Vagina (tissue), 2 donors: ENCODE data around the gene CACYBP. TPM values are rescaled to one million over a fixed set of nuclear protein-coding genes. Genes with fewer than 3 reads are reported as not detected.

Source experiments
- DNase-seq, 2 donors: peaks; one replicate each; pipeline ENCODE4 v3.0.0-alpha.2; 2017; ENCODE audit errors: extremely low spot score in 2 of 2
- H3K27ac ChIP-seq: fragments of 200-600 bp; sonication (generic); one replicate; pipeline ENCODE4 v1.5.1; 2019
- H3K27me3 ChIP-seq: fragments of 200-600 bp; sonication (generic); one replicate; pipeline ENCODE4 v1.5.1; 2019
- H3K36me3 ChIP-seq, 2 donors: fragments of 200-600 bp; sonication (generic); one replicate each; pipeline ENCODE4 v1.5.1; 2017 to 2019
- H3K4me1 ChIP-seq: fragments of 200-600 bp; sonication (generic); one replicate; pipeline ENCODE4 v1.5.1; 2019
- H3K4me3 ChIP-seq, 2 donors: fragments of 200-600 bp; sonication (generic); 1 replicate in 1 of 2; 2 replicates in 1 of 2; pipeline ENCODE4 v1.5.1; 2016 to 2019
- H3K9me3 ChIP-seq: fragments of 200-600 bp; sonication (generic); one replicate; pipeline ENCODE4 v1.5.1; 2019
- POLR2A ChIP-seq, 2 donors: fragments of 450-650 bp; IDR thresholded peaks; one replicate each; pipeline ENCODE4 v1.6.1; 2017; ENCODE audit warnings: antibody characterized with exemption in 2 of 2, mild to moderate bottlenecking in 2 of 2, moderate library complexity in 2 of 2
- POLR2AphosphoS5 ChIP-seq, 2 donors: sonication (generic); formaldehyde crosslinking; IDR thresholded peaks; one replicate each; pipeline ENCODE4 v1.9.0; 2017; ENCODE audit warnings: antibody characterized with exemption in 2 of 2, mild to moderate bottlenecking in 2 of 2, low read depth in 1 of 2; ENCODE audit not compliant: insufficient read depth in 1 of 2
- intact Hi-C: fragments of 100-400 bp; cut with DNase I; formaldehyde crosslinking; loops from one replicate; pipeline ENCODE4 v1.15.1; 2023
- total RNA-seq: library from RNA; depleted of rRNA; stranded (reverse); fragments of >200 nt; gene quantifications from one replicate; pipeline ENCODE4 v1.2.3, GENCODE V29; 2016
- TF ChIP-seq, protein P1 (sequence below), 3 experiments: fragments of 450-650 bp in 2 of 3; fragments of 200-600 bp in 1 of 3; sonication (generic) in 1 of 3; IDR thresholded peaks; one replicate each; pipeline ENCODE4 v1.5.1; 2017 to 2019; ENCODE audit warnings: antibody characterized with exemption in 3 of 3, mild to moderate bottlenecking in 2 of 3, moderate library complexity in 2 of 3

The CACYBP gene
- total RNA-seq, 1 donor from 2014 or later, result 60.9 TPM

GRCh38 chr1:174984952-174985351 is 14.8 kb upstream of the CACYBP start:
- no peak for TF ChIP-seq POLR2AphosphoS5 (IDR thresholded peaks at IDR 0.05; ENCODE audit: insufficient read depth in 1 of 2, low read depth in 1 of 2)
- TF ChIP-seq, protein P1, sequence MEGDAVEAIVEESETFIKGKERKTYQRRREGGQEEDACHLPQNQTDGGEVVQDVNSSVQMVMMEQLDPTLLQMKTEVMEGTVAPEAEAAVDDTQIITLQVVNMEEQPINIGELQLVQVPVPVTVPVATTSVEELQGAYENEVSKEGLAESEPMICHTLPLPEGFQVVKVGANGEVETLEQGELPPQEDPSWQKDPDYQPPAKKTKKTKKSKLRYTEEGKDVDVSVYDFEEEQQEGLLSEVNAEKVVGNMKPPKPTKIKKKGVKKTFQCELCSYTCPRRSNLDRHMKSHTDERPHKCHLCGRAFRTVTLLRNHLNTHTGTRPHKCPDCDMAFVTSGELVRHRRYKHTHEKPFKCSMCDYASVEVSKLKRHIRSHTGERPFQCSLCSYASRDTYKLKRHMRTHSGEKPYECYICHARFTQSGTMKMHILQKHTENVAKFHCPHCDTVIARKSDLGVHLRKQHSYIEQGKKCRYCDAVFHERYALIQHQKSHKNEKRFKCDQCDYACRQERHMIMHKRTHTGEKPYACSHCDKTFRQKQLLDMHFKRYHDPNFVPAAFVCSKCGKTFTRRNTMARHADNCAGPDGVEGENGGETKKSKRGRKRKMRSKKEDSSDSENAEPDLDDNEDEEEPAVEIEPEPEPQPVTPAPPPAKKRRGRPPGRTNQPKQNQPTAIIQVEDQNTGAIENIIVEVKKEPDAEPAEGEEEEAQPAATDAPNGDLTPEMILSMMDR (IDR thresholded peaks at IDR 0.05), result no peak
- TF ChIP-seq POLR2A (IDR thresholded peaks at IDR 0.05), result no peak
- no peak for DNase-seq
- Histone ChIP-seq H3K27me3 (no peaks in the 10 kb centered on the region), H3K36me3 (peaks cover 0 to 10% of the 10 kb centered on the region in 2 donors), H3K9me3 (no peaks in the 10 kb centered on the region), H3K27ac (no peak overlapping the region), H3K4me3 (no peak overlapping the region), H3K4me1 (peaks cover 6% of the 10 kb centered on the region)
- intact Hi-C loops, result loop anchor here (10.0 kb wide), 1 partner anchor 220 kb away; no protein-coding TSS in a partner anchor

GRCh38 chr1:174988539-174988938 is 11.2 kb upstream of the CACYBP start:
- H3K27me3 ChIP-seq, result no peaks in the 10 kb centered on the region
- TF ChIP-seq POLR2A (IDR thresholded peaks at IDR 0.05) (no peak), POLR2AphosphoS5 (IDR thresholded peaks at IDR 0.05; ENCODE audit: insufficient read depth in 1 of 2, low read depth in 1 of 2) (no peak)
- TF ChIP-seq, protein P1 (IDR thresholded peaks at IDR 0.05), result no peak
- H3K27ac ChIP-seq, result no peak overlapping the region
- peaks cover 16% of the 10 kb centered on the region for H3K4me1 ChIP-seq
- DNase-seq, result no peak
- H3K36me3 ChIP-seq, result no peaks in the 10 kb centered on the region
- intact Hi-C loops, result loop anchor here (10.0 kb wide), 1 partner anchor 224 kb away; no protein-coding TSS in a partner anchor
- no peak overlapping the region for H3K4me3 ChIP-seq
- H3K9me3 ChIP-seq, result no peaks in the 10 kb centered on the region

GRCh38 chr1:174988986-174989385 is 10.8 kb upstream of the CACYBP start:
- H3K27me3 ChIP-seq, result no peaks in the 10 kb centered on the region
- peaks cover 16% of the 10 kb centered on the region for H3K4me1 ChIP-seq
- no peaks in the 10 kb centered on the region for H3K36me3 ChIP-seq
- H3K27ac ChIP-seq, result peak overlapping the region; percentile 88
- intact Hi-C loops, result loop anchor here (10.0 kb wide), 1 partner anchor 224 kb away; no protein-coding TSS in a partner anchor
- no peak overlapping the region for H3K4me3 ChIP-seq
- H3K9me3 ChIP-seq, result no peaks in the 10 kb centered on the region
- TF ChIP-seq, protein P1 (IDR thresholded peaks at IDR 0.05), result no peak
- TF ChIP-seq POLR2A (IDR thresholded peaks at IDR 0.05) (no peak), POLR2AphosphoS5 (IDR thresholded peaks at IDR 0.05; ENCODE audit: insufficient read depth in 1 of 2, low read depth in 1 of 2) (no peak)
- DNase-seq, result no peak

GRCh38 chr1:174989536-174990220 is 10.1 kb upstream of the CACYBP start:
- intact Hi-C loops, result loop anchor here (10.0 kb wide), 1 partner anchor 225 kb away; no protein-coding TSS in a partner anchor
- no peak for DNase-seq
- peaks cover 16% of the 10 kb centered on the region for H3K4me1 ChIP-seq
- peak overlapping the region in 1 of 2 donors; percentile 51 for H3K4me3 ChIP-seq
- no peaks in the 10 kb centered on the region for H3K9me3 ChIP-seq
- no peaks in the 10 kb centered on the region for H3K36me3 ChIP-seq
- H3K27me3 ChIP-seq, result no peaks in the 10 kb centered on the region
- TF ChIP-seq POLR2AphosphoS5 (IDR thresholded peaks at IDR 0.05; ENCODE audit: insufficient read depth in 1 of 2, low read depth in 1 of 2), result no peak
- no peak for TF ChIP-seq POLR2A (IDR thresholded peaks at IDR 0.05)
- TF ChIP-seq, protein P1 (IDR thresholded peaks at IDR 0.05), result no peak
- H3K27ac ChIP-seq, result peak overlapping the region; percentile 88
